Inflammatory macrophage (primary cell): ENCODE measurements around the gene SLFN12L.
"Not testable (repeated sequence)": the region's sequence is repeated elsewhere in the genome, so short reads cannot be mapped to it uniquely, and the experiment has no call there.

Experiments used
- DNase-seq, 2 donors: peaks; one replicate each; pipeline ENCODE4 v3.0.0-alpha.2; 2020 to 2022

The SLFN12L gene

DNA sequence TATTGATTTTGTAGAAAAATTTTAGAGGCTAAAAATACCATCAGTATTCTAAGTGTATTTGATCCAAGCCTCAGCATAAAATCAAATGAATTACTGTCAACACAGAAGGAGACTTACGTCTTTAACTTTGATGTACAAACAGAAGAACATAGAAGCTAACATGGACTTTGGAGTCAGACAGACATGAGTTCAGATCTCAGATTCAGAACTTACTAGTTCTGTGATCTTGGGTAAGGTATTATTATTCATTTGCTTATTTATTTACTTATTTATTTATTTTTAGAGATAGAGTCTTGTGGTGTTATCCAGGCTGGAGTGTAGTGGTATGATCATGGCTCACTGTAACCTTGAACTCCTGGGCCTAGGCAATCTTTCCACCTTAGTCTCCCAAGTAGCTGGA lies 4.0 kb upstream of the SLFN12L start:
- peak in 1 of 2 donors; percentile 21 for DNase-seq

DNA sequence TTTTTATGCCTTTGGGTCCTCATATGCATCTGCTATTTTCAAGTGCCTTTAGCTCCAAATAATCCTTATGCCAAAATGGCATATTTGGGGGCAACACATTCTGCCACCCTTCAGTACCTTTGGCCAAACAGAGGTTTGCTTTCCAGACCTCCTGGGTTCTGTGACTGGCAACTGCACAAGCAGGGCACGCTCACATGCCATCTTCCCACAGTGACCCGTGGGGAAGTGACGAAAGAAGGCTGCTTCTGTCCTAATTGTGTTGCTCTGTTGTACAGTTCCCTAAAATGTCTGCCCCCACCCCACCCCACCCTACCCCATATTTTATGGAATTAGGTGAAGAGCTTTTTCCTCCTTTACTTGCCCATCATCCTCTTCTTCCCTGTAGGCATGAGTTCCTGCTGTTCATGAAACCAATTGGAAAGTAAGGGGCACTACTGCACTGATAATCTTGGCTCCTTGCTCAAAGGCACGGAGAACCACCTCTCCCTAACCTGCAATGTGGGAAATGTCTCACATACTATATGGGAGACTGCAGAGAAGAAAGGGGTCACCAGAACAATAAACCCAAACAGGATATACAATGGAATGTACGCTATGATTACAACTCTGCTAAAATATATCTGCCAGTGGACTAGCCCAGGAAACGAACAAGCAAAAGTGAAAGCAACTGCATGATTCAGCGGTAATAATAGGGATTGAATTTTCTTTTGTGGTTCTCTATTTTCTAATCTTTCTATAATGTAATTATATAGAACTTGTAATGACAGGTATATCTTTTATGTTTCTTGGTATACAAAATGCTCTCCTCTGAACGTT lies 3.3 kb upstream of the SLFN12L start:
- peak; percentile 91 to 92 for DNase-seq

DNA sequence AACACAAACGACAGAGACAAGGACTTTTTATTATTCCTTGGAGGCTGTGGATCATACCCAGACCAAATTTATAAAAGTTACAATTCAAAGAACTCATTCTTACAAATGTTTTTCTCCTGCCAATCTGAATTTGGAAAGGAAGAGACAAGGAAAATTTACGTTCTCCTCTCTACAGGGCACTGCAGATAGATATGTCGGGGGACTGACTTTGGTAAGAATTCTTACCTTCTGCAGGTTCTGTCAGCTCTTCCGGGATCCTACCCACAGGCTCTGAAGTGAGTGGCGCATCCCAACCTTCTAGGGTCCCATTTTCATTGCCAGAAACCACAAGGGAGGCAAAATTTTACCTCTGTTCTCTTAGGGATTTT lies 2.2 kb upstream of the SLFN12L start:
- no peak for DNase-seq

DNA sequence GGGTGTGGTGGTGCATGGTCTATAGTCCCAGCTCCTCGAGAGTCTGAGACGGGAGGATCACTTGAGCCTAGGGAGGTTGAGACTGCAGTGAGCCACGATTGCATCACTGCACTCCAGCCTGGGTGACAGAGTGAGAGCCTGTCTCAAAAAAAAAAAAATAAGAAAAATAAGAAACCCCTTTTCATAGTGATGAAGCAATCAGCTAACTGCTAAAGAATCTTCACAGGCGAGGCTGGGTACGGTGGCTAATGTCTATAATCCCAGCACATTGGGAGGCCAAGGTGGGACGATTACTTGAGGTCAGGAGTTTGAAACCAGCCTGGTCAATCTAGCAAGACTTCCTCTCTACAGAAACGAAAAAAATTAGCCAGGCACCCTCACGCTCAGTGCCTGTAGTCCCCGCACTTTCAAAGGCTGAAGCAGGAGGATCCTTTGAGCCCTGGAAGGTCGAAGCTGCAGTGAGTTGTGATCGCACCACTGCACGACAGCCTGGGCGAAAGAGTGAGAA lies 760 bp downstream of the SLFN12L start:
- no peak for DNase-seq

DNA sequence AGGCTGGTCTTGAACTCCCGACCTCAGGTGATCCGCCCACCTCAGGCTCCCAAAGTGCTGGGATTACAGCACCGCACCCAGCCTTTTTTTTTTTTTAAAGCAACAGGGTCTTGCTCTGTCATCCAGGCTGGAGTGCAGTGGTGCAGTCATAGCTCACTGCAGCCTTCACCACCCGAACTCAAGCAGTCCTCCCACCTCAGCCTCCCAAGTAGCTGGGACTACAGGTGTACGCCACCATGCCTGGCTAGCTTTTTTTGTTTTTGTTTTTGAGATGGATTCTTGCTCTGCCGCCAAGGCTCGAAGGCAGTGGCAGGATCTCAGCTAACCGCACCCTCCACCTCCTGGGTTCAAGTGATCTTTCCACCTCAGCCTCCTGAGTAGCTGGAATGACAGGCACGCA lies 2.1 kb downstream of the SLFN12L start:
- DNase-seq, result not testable (repeated sequence)

DNA sequence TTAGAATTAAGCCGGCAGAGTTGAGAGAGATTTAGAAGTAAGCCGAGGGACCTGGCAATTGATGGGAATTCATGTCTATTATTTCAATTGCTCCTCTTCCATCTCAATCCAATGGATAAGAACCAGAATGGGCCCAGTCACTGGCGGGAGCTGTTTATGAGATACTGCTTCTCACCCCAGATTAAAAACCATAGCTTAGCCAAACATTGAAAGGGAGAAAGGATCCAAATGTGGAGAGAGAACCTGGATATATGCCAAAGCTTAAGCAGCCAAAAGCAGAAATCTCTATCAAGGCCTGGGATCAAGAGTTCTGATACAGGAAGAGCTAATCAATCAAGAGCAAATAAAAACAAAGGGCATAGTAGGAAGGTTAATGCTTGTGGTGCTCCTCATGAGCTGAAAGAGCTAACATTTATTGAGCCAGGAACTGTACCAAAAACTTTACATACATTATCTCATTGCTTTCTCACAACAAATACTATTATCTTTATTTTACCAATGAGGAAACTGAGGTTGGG lies 2.8 kb downstream of the SLFN12L start:
- DNase-seq, result no peak

DNA sequence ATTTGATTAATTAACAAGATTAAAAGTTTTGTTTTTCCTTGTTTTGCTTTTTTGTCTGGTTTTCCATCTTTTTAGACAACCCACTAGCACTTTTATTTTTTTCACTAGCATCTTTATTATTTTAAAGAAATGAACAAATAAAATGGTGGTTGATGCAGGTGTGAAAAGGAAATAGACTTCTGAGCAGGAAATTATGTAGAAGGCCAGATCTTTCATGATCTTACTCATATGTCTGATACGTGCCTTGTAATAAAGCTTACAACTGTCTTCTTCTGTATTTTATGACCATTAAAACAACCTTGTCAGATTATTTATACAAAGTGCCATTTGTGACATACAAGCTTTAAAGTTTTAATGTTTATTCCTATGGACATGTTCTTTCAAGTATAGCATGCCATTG lies 6.3 kb downstream of the SLFN12L start:
- DNase-seq, result no peak

DNA sequence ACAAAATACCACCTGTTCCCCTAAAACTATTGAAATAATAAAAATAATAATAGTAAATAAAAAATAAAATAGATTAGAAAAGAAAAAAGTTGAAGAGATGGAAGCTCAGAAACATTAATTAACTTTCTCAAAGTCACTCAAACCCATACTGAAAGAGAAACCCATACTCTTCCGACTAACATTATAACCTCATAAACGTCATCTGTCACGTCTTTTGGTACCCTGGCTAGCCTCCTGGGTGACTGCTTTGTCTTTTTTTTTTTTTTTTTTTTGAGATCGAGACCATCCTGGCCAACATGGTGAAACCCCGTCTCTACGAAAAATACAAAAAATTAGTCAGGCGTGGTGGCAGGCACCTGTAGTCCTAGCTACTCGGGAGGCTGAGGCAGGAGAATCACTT lies 7.6 kb downstream of the SLFN12L start:
- DNase-seq, result no peak

DNA sequence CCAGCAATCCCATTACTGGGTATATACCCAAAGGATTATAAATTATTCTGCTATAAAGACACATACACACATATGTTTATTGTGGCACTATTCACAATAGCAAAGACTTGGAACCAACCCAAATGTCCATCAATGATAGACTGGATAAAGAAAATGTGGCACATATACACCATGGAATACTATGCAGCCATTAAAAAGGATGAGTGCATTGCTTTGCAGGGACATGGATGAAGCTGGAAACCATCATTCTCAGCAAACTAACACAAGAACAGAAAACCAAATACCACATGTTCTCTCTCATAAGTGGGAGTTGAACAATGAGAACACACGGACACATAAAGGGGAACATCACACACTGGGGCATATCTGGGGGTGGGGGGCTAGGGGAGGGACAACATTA lies 8.2 kb downstream of the SLFN12L start:
- not testable (repeated sequence) for DNase-seq

DNA sequence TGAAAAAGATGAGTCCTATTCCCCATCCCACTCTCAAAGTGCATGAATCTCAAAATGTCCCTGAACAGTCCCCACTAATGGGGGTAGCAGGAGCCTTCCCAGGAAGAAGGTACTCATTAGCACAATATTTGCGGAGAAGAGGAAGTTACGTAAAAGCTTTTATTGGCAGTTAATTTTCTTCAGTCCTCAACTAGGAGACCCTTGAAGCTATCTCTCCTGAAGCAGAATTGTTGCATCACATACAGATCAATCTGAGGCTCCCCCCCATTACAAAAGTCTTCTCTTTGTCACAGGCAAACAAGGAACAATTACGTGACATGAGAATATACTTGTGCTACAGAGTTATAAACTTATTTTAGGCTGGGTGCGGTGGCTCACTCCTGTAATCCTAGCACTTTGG lies 14.2 kb downstream of the SLFN12L start:
- DNase-seq, result no peak

DNA sequence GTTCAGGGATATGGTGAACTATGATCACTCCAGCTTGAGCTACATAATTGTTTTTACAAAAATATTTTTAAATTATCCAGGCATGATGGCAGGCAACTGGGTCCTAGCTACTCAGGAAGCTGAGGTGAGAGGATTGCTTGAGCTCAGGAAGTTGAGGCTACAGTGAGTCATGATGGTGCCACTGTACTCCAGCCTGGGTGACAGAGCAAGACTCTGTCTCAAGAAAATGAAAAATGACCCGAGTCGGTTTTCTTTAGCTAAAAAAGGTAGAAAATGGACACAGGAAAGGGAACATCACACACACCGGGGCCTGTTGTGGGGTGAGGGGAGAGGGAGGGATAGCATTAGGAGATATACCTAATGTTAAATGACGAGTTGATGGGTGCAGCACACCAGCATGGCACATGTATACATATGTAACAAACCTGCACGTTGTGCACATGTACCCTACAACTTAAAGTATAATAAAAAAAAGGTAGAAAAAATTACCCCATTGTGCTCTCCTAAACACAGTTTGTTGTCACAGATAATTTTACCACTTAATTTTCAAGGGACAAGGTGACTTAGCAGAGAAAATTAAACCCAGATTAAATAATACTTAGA lies 15.7 kb downstream of the SLFN12L start:
- DNase-seq, result peak; percentile 30 to 34

DNA sequence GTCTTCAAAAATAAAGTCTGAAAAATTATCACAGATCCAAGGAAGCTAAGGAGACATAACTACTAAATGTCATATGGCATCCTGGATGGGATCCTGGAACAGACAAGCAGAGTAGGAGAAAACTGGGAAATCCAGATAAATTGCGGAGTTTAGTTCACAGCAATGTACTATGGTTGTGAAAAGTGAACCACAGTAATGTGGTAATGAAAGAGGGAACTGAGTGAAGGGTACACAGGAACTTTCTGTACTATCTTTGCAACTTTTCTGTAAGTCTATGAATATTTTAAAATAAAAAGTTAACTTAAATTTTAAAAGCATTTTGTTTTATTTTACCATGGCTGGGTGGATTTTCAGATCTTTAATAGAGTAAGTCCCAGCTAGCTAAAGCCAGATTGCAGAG lies 16.3 kb downstream of the SLFN12L start:
- DNase-seq, result peak in 1 of 2 donors; percentile 32

DNA sequence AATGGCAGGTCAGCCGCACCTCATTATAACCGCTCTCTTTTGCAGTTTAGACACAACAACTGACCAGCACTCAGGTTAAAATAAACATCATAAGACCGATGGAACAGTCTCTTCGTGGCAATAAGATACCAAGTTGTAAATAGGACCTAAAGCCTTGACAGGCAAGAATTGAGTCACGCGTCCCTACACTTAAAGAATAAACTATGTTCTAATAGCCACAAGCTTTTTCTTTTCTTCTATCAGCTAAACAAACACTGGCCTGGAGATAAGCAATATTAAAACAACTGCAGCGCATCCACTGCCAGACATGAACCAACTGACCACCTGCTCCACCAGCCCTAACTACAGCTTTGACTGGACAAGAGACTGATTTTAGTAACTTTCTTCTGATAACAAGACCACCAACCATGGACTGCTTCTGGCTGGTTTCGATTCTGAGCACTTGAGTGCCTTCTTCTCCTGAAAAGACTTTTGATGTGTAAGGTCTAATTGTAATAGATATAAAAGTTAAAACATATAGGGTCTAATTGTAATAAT lies 17.5 kb downstream of the SLFN12L start:
- no peak for DNase-seq

DNA sequence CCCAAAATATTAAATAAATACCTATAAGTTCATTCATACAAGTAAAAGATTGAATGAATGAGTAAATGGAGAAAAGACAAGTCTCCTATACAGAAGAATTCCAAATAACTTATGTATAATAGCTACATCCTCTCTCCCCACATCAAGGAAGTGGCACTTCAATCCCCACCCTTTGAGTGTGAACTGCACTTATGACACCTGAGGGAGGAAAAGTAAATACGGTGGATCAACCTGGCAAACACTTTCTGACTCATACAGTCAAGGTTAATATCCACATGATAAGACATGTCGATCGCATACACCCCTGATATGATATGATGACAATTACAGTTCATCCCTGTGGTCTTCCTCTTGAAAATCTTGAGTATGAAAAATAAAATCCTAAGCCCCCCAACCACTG lies 18.0 kb downstream of the SLFN12L start:
- no peak for DNase-seq

DNA sequence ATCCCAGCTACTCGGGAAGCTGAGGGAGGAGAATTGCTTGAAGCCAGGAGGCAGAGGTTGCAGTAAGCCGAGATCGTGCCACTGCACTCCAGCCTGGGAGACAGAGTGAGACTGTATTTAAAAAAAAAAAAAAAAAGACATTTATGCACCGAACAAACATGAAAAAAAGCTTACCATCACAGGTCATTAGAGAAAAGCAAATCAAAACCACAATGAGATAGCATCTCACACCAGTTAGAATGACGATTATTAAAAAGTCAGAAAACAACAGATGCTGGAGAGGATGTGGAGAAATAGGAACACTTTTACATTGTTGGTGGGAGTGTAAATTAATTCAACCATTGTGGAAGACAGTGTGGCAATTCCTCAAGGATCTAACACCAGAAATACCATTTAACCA lies 19.0 kb downstream of the SLFN12L start:
- not testable (repeated sequence) for DNase-seq

DNA sequence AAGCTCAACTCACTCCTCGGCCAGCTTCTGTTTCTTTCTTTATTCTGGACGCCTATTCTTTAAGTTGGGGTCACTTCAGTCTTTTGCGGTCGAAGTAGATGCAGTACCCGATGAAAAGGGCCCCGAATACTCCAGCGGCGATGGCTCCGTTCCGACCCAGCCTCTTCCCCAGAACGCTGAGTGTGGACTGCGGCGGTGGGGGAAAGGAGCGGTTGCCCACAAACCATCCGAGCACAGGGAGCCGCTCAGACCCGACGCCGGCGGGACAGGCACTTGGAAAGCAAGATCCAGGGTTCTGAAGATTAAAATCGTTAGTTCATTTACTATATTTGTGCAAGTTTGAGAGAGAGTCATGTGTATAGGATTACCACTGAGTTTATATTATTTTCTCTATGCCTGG lies 22.5 kb downstream of the SLFN12L start:
- no peak for DNase-seq

DNA sequence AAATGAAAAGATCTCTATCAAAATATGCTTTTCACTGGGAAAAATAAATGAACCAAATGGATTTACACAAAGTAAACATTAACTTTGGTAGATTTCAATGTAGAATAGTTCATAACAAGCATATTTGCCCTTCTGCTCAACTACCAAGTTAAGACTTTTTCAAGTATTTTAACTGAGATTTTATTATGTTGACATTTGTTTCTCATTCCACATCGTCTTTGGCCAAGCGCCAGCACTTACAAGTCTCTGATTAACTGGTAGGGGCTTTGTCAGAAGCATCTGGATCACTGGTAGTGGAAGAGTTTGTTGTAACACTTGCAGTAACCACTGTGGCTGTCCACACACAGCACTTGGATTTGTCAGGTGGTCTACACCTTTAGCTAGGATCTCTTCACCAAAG lies 22.9 kb downstream of the SLFN12L start:
- no peak for DNase-seq

DNA sequence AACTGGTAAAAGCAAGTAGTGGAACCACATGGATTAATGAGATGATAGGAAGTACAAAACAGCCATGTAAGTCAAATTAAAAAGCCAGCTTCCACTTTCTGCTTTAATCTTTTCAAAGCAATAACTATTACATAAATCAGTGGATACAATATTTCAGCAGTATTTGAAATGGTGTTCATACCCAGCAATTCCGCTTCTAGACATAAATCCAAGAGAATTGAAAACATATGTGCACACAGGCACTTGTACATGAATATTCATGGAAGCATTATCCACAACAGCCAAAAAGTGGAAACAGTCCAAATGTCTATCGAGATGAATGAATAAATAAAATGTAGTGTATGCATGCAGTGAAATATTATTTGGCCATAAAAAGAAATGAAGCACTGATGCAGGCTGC lies 27.4 kb downstream of the SLFN12L start:
- DNase-seq, result no peak

DNA sequence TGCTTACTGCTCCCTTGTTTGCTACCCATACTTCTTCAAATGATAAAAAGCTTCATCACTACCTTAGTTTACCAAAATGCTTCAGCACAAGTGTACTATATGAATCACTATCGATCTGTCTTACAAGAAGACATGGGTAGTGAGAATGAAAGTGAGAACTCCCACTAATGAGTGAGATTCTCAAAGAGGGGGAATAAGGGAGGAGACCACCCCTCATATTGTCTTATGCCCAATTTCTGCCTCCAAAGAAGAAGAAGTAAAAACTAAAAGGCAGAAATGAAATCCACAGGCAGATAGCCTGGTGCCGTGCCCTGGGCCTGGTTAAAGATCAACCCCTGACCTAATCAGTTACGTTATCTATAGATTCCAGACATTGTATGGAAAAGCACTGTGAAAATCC lies 29.8 kb downstream of the SLFN12L start:
- not testable (repeated sequence) for DNase-seq

DNA sequence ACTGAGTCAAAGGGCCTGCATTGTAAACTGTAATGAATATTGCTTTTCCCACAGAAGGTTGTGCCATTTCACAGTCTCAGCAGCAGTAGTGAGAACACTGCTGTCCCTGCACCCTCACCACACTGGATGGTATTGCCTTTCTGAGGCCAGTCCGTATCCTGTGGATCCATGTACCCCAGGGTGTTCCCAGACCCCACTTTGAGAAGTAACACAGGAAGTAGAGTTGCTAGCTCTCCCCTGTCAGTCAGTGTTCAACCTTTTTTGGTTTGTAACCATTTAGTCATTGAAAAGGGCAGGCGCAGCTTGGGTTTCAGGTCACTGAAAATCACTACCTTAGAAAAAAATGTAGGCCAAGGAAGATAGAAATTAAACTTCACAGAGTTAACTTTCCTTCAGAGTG lies 37.9 kb downstream of the SLFN12L start:
- no peak for DNase-seq

DNA sequence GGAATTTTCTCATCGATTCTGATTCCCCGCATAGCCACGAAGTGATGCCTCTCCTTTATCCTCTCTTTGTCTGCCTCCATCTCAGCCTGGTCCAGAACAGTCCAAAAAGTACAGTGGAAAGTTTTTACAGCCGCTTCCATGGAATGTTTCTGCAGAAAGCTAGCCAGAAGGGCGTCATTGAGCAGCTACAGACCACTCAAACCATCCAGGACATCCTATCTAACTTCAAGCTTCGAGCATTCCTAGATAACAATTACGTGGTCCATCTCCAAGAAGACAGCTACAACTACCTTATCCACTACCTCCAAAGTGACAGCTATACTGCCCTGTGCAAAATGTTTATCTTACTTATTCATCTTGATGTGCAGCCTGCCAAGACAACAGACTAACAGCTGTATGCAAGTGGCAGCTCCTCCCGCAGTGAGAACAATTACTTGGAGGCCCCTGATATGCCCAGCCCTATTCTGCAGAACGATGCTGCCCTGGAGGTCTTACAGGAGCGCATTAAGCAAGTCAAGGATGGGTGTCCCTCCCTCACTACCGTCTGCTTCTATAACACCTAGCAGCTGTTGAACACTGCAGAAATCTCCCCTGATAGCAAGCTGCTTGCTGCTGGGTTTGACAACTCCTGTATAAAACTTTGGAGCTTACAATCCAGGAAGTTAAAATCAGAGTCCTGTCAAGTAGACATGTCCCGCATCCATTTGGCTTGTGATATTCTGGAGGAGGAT lies 38.9 kb downstream of the SLFN12L start:
- DNase-seq, result no peak

DNA sequence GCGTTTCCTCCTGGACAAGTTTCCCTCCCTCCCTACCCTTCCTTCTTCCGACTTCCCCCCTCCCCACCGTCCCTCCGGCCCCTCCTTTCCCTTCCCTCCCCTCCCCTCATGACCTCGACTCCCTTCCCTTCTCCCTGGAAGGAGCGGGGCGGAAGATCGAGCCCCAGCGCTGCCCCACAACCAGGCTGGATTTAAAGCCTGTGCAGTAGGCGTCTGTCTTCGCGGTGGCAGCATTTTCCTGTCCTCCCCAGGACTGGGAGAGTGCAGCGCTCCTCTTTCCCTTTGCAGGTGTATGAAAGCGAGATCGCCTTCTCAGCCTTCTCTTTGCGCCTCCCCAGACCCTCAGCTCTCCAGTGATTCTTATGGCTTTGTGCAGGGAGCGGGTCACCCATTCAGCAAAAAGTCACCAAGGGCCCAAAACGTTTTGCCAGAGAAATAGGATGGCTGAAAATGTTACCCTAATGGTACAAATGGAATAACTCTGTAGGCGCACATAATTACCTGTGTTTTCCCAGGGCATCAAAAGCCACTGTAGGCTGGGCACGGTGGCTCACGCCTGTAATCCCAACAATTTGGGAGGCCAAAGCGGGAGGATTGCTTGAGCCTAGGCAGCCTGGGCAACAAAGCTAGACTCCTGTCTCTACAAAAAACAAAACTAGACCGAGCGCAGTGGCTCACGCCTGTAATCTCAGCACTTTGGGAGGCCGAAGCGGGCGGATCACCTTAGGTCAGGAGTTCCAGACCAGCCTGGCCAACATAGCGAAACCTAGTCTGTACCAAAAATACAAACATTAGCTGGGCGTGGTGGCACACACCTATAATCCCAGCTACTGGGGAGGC lies 40.8 kb downstream of the SLFN12L start:
- no peak for DNase-seq
